ENCODE results near the gene ADGRA1.
"Not testable (repeated sequence)": the region's sequence is repeated elsewhere in the genome, so short reads cannot be mapped to it uniquely, and the experiment has no call there.

ADGRA1 gene

GRCh38 chr10:133143200-133143533, 55.4 kb downstream of the ADGRA1 start:
- Histone ChIP-seq H3K4me1 (no peaks in the 10 kb centered on the region), H3K4me3 (no peak overlapping the region), H3K27me3 (peaks cover 0 to 75% of the 10 kb centered on the region in 2 donors), H3K27ac (no peak overlapping the region), H3K9me3 (peaks cover 0 to 10% (median 8%) of the 10 kb centered on the region in 3 donors), H3K36me3 (no peaks in the 10 kb centered on the region)
- TF ChIP-seq CTCF (IDR thresholded peaks at IDR 0.05): no peak
- intact Hi-C loops (cut with DNase I; ENCODE audit: low total_unique reads): no loop called here
- DNase-seq: peak in 1 of 2 donors; percentile 11

GRCh38 chr10:133143546-133143945, 55.8 kb downstream of the ADGRA1 start:
- DNase-seq: peak; percentile 11 to 41

GRCh38 chr10:133144771-133145170, 57.0 kb downstream of the ADGRA1 start:
- Histone ChIP-seq H3K9me3 (peaks cover 0 to 10% (median 8%) of the 10 kb centered on the region in 3 donors), H3K4me3 (no peak overlapping the region), H3K27me3 (peaks cover 0 to 71% of the 10 kb centered on the region in 2 donors), H3K27ac (no peak overlapping the region), H3K4me1 (no peaks in the 10 kb centered on the region), H3K36me3 (no peaks in the 10 kb centered on the region)
- intact Hi-C loops (cut with DNase I; ENCODE audit: low total_unique reads): no loop called here
- TF ChIP-seq CTCF (IDR thresholded peaks at IDR 0.05): no peak
- no peak for DNase-seq

More at GRCh38 chr10:133143546-133143945, 55.8 kb downstream of the ADGRA1 start:
- Histone ChIP-seq H3K4me3 (no peak overlapping the region), H3K9me3 (peaks cover 0 to 10% (median 8%) of the 10 kb centered on the region in 3 donors), H3K27ac (no peak overlapping the region), H3K36me3 (no peaks in the 10 kb centered on the region), H3K27me3 (peaks cover 0 to 76% of the 10 kb centered on the region in 2 donors), H3K4me1 (no peaks in the 10 kb centered on the region)
- intact Hi-C loops (cut with DNase I; ENCODE audit: low total_unique reads): no loop called here
- TF ChIP-seq CTCF (IDR thresholded peaks at IDR 0.05): no peak

GRCh38 chr10:133150226-133150625, 62.5 kb downstream of the ADGRA1 start:
- no peaks in the 10 kb centered on the region for H3K36me3 ChIP-seq
- H3K9me3 ChIP-seq: peaks cover 0 to 10% (median 8%) of the 10 kb centered on the region in 3 donors
- H3K4me3 ChIP-seq: no peak overlapping the region
- intact Hi-C loops (cut with DNase I; ENCODE audit: low total_unique reads): no loop called here
- no peaks in the 10 kb centered on the region for H3K4me1 ChIP-seq
- H3K27ac ChIP-seq: no peak overlapping the region
- peaks cover 0 to 37% of the 10 kb centered on the region in 2 donors for H3K27me3 ChIP-seq
- no peak for DNase-seq
- no peak for TF ChIP-seq CTCF (IDR thresholded peaks at IDR 0.05)

- Histone ChIP-seq H3K9me3 (peaks cover 0 to 10% (median 8%) of the 10 kb centered on the region in 3 donors), H3K4me3 (no peak overlapping the region), H3K27ac (no peak overlapping the region), H3K36me3 (no peaks in the 10 kb centered on the region), H3K27me3 (peaks cover 0 to 33% of the 10 kb centered on the region in 2 donors), H3K4me1 (no peaks in the 10 kb centered on the region)
- TF ChIP-seq CTCF (IDR thresholded peaks at IDR 0.05): no peak
- intact Hi-C loops (cut with DNase I; ENCODE audit: low total_unique reads): no loop called here
- no peak for DNase-seq
Observed at GRCh38 chr10:133150656-133151055, 62.9 kb downstream of the ADGRA1 start.

GRCh38 chr10:133151071-133151470, 63.3 kb downstream of the ADGRA1 start:
- peaks cover 0 to 29% of the 10 kb centered on the region in 2 donors for H3K27me3 ChIP-seq
- DNase-seq; H3K36me3 ChIP-seq; H3K4me1 ChIP-seq; H3K9me3 ChIP-seq; intact Hi-C loops (cut with DNase I; ENCODE audit: low total_unique reads); H3K4me3 ChIP-seq; H3K27ac ChIP-seq: not testable (repeated sequence)

Data from tibial artery (tissue), 4 donors.